Prostate gland (tissue), 2 donors: Measurements from ENCODE around the gene SLC12A8.

Experiments used
- CTCF ChIP-seq, 4 experiments: fragments of 200-600 bp in 2 of 4; fragments of 450-650 bp in 2 of 4; sonication (generic) in 2 of 4; IDR thresholded peaks; 1 replicate in 3 of 4; 2 replicates in 1 of 4; pipeline ENCODE4 v1.5.1; 2016 to 2019; ENCODE audit warnings: antibody characterized with exemption in 4 of 4, mild to moderate bottlenecking in 2 of 4, moderate library complexity in 2 of 4
- POLR2A ChIP-seq: fragments of 450-650 bp; IDR thresholded peaks from one replicate; pipeline ENCODE4 v1.6.1; 2016; ENCODE audit warnings: antibody characterized with exemption, mild to moderate bottlenecking
- POLR2AphosphoS5 ChIP-seq: sonication (generic); formaldehyde crosslinking; IDR thresholded peaks from one replicate; pipeline ENCODE4 v1.6.1; 2017; ENCODE audit warnings: antibody characterized with exemption

- TF ChIP-seq POLR2A (no peak), CTCF (IDR thresholded peaks at IDR 0.05) (no peak), POLR2AphosphoS5 (no peak)
These were observed 63.7 kb downstream of the SLC12A8 start for GRCh38 chr3:125148836-125149235.
